Measurements from ENCODE around the gene SRGAP3.

The SRGAP3 gene

GRCh38 chr3:9146367-9147071, 102.9 kb downstream of the SRGAP3 start:
- no peak overlapping the region for H3K27ac ChIP-seq
- no peak for TF ChIP-seq CTCF (conservative IDR thresholded peaks at IDR 0.05)
- TF ChIP-seq ZFX (IDR thresholded peaks at IDR 0.05) = no peak

- TF ChIP-seq ZFX (IDR thresholded peaks at IDR 0.05) (no peak), CTCF (conservative IDR thresholded peaks at IDR 0.05) (no peak)
- H3K27ac ChIP-seq = no peak overlapping the region
Measured at GRCh38 chr3:9143184-9143583, 106.3 kb downstream of the SRGAP3 start.

- TF ChIP-seq CTCF (conservative IDR thresholded peaks at IDR 0.05) (no peak), ZFX (IDR thresholded peaks at IDR 0.05) (no peak)
- H3K27ac ChIP-seq = no peak overlapping the region
Measured at GRCh38 chr3:9142362-9142761, 107.1 kb downstream of the SRGAP3 start.

DNA sequence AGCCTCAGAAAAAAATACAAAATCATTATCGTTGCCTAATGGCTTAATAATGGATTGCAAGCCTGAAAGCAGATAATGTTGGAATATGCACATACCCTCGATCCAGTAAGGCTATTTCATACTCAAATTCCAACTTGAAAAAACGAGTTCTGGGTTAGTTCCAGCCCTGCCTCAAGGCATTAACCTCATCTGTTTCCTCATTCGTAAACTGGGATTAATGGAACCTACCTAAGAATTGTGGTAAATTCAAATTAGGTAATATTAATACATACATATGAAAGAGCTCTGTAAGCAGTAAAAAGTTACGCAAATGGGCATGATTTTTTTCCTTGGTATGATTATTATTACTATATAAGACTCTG, 107.5 kb downstream of the SRGAP3 start:
- H3K27ac ChIP-seq = no peak overlapping the region

GRCh38 chr3:9139366-9139765, 110.1 kb downstream of the SRGAP3 start:
- TF ChIP-seq CTCF (conservative IDR thresholded peaks at IDR 0.05) (no peak), ZFX (IDR thresholded peaks at IDR 0.05) (no peak)
- no peak overlapping the region for H3K27ac ChIP-seq

More for the DNA sequence above, 107.5 kb downstream of the SRGAP3 start:
- TF ChIP-seq CTCF (conservative IDR thresholded peaks at IDR 0.05) (no peak), ZFX (IDR thresholded peaks at IDR 0.05) (no peak)

- TF ChIP-seq ZFX (IDR thresholded peaks at IDR 0.05) = no peak
- TF ChIP-seq CTCF (conservative IDR thresholded peaks at IDR 0.05) = no peak
- no peak overlapping the region for H3K27ac ChIP-seq
Measured at GRCh38 chr3:9137676-9138075, 111.8 kb downstream of the SRGAP3 start.

- TF ChIP-seq ZFX (IDR thresholded peaks at IDR 0.05) = no peak
- no peak for TF ChIP-seq CTCF (conservative IDR thresholded peaks at IDR 0.05)
- no peak overlapping the region for H3K27ac ChIP-seq
Measured at GRCh38 chr3:9136746-9137465, 112.5 kb downstream of the SRGAP3 start.

All from C4-2B (cell line).